ENCODE measurements around the gene FAM13A.
"Not testable (repeated sequence)": the region's sequence is repeated elsewhere in the genome, so short reads cannot be mapped to it uniquely, and the experiment has no call there.

The FAM13A gene

GRCh38 chr4:89056953-89057398 is at the start of gene FAM13A:
FAM13A (minus strand) TSS chr4:89057185; CDS start chr4:89056964, 221 bp downstream.
- peak; percentile 95 for DNase-seq

DNA sequence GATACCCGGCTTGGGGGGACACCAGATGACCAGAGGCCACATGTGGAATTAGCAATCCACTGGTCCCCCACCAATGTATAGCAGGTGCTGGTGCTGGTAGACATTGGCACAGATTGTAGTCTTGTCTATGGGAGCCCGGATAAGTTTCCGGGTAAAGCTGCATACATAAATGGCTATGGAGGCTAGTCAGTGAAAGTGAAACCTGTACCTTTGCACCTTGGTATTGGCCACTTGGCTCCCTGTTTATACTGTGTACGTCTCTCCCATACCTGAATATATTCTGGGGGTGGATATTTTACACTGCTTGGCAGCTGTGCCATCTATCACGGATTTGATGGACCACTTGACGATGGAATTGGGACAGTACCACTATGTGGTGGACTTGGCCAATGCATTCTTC is 48.7 kb upstream of the FAM13A start:
- no peak for DNase-seq

- no peak for DNase-seq
Measured at GRCh38 chr4:89101256-89102161, 44.5 kb upstream of the FAM13A start.

- DNase-seq, result no peak
Measured at GRCh38 chr4:89100853-89101252, 43.9 kb upstream of the FAM13A start.

- DNase-seq, result no peak
Measured at GRCh38 chr4:89099471-89099870, 42.5 kb upstream of the FAM13A start.

- no peak for DNase-seq
Measured at GRCh38 chr4:89099034-89099433, 42.0 kb upstream of the FAM13A start.

DNA sequence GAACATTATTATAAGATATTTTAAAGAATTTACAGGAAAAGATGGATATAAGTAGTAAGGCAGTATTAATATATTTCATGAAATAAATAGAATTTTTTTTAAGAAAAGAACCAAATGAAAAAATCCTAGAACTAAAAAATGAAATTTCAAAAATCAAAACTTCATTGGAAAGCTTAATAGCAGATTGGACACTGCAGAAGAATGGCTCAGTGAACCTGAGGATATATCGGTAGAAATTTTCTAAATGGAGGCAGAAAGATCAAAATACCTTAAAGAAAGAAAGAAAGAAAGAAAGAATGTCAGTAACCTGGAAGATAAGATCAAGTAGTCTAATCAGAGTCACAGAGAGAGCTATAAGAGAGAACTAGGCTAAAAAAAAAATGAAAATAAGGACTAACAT is 21.3 kb upstream of the FAM13A start:
- DNase-seq, result no peak

DNA sequence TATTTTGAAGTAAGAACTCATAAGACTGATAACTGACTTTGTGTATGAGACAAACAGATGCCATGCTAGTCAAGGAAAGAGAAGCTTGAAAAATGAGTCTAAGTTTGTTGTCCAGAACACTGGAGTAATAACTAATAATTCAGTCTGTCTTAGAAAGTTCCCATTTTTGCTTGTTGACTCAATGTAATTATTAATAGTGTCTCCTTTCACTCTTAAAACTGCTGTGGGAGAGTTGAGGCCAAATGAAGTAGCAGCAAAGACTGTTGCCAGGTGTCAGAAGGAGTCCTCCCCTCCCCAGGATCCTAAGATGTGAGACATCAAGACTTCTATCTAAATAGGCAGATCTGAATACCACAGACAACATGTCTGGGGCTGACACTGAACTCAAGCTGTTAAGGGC is 20.8 kb upstream of the FAM13A start:
- DNase-seq, result no peak

DNA sequence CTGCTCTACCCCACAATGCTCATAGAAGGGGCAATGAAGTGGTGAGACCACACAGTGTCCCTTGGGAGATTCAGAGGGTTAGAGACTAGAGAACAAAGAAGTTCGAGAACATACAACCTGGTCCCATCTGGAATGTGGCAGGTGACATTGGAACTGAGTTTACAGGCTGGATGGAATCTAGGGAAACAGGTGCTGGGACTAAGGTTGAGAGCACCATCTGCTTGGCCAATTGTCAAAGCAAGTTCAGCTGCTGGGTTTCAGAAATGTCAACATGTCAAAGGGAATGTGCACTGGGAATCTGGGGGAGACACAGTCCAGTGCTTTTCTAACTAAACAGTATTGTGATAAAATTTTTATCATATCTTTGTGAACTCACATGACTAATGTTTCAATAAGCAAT is 15.9 kb upstream of the FAM13A start:
- DNase-seq, result no peak

- no peak for DNase-seq
Measured at GRCh38 chr4:89071311-89071710, 14.3 kb upstream of the FAM13A start.

DNA sequence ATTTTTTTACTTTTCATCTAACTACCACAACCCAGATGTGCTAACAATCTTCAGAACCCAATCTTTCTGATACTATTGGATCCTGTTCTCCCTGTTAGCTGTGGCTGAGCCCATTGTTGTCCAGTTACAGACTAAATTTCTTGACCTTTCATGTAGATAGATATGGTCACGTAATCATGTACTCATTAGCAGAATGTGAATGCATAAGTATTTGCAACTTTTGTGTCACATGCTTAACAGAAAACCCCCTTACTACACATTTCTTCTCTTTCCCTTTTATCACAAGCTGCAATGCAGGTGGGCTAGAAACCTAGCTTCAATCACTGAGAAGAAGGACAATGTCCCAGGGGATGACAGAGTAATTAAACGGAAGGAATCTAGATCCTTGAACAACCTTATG is 13.1 kb upstream of the FAM13A start:
- no peak for DNase-seq

DNA sequence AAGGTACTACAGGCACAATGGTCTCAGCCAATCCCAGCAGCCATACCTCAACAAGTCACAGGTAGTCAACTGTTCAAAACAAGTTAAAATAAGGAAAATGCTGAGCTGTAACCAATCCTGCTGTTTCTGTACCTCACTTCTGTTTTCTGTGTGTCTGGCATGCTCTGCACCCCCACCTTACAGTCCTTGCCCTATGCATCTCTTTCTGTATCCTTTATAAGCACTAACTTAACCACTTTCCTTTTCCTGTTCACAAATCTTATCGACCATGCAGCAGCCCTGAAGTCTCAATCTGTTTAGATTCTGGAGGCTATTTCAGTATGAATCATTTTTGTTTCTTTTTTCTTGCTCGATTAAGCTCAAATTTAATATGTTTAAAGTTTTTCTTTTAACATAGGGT is 12.5 kb upstream of the FAM13A start:
- DNase-seq, result no peak

GRCh38 chr4:89067417-89067816 is 10.4 kb upstream of the FAM13A start:
- no peak for DNase-seq

DNA sequence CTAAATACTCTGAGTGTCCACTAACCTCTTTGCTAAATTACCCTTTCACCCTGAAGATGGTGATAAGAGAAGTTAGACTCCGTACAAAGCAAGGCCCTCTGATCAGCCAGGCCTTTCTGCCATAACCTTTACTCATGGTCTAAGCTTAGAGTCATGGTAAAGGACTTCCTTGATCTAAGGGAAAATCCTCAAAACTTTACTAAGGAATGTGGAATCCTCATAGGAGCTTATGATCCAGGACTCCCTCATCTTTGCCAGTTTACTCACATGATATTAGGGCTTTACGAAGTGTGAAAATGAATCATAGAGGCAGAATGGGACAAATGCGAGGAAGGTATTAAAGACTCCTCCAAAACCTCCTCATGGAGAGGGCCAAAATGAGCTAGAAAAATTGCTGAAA is 7.9 kb upstream of the FAM13A start:
- DNase-seq, result peak; percentile 41

DNA sequence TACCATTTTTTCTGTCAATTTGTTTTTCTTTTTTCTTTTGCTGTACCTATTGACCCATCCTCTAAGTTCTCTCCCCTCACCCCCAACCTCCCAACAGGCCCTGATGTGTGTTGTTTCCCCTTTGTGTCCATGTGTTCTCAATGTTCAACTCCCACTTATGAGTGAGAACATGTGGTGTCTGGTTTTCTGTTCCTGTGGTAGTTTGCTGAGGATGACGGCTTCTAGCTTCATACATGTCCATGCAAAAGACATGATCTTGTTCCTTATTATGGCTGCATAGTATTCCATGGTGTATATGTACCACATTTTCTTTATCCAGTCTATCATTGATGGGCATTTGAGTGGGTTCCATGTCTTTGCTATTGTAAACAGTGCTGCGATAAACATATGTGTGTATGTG is 859 bp upstream of the FAM13A start:
- not testable (repeated sequence) for DNase-seq

DNA sequence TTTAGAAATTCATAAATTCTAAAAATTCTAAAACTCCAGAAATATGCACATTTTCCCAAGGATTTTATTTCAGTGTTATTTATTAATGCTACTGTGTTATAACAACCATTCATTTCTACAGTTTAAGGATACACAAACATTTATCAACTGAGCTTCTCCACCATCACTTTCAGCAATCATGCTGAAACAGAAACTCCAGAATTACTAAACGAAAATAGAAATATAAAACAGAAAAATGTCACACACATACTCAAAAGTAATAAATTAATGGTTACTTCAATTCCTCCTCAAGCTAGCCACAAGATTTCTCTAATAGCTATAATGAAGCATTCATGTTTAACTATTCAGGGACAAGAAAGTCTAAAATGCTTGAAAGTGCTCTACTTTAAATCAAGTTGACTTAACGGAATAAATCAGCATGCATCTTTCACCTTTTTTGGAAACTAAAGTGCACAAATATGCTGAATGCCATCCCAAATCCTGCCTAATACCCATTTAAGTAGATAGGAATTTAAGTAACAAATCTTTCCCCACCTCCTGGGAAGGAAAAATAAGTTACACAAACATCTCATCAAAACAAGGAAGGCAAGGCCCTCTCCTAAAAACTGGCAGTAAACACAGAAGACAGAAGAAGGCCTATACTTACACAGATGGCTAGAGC is 563 bp downstream of the FAM13A start:
- no peak for DNase-seq

DNA sequence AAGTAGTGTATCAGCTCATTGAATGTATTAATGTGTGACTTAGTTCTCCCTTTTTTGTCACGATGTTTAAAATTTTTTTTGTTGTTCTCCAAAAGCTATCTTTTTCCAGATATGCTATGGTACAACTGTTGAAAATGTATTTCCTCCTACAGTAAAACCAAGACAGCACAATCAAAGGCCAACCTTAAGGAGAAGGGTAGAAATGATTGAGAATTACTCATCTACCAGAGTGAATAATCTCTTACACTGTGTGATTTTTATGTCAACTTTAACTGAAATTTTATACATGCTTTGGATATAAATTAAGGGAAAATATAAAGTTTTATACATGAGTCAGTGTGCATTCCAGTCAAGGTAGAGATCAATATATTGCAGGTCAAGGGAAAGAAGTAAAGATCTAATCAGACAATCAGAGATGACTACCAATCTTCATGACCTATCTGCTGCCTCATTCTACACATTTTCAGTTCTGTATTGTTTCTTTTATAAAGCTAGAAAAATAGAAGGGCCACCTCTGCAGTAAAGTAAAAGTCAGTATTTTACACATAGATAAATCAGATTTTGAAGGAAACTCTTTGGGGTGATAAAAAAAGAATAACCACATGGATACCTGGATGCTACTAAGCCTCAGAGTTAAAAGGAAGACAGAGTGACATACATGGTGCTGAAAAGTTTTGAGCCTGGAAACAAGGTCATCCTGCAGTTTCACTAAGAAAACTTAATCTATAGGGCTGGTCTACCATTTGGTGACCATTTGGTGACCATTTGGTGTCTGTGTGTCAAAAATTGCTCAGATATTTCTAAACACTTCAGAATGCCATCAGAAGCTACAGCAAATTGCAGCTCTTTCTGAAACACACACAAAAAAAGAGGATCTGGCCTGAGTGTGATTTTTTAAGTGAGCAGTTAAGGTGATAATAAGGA is 1.6 kb downstream of the FAM13A start:
- no peak for DNase-seq

- no peak for DNase-seq
Measured at GRCh38 chr4:89054627-89055026, 2.4 kb downstream of the FAM13A start.

DNA sequence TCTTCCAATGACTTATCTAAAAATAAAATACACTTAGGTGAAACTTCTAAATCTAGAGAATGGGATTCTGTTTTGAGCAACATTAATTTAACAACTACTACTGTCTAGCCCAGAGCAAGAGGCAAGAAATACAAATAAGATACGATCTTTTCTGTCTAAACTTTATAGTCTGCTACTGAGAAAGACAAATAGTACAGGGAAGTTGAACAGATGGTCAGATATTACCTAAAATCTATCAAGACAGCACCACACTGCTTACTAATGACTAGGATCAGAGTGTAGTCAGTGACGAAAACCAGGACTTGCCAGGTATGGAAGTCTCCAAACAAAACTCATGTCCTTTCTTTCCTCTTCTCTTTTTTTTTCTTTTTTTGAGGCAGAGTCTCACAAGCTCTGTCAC is 7.1 kb downstream of the FAM13A start:
- DNase-seq, result no peak

DNA sequence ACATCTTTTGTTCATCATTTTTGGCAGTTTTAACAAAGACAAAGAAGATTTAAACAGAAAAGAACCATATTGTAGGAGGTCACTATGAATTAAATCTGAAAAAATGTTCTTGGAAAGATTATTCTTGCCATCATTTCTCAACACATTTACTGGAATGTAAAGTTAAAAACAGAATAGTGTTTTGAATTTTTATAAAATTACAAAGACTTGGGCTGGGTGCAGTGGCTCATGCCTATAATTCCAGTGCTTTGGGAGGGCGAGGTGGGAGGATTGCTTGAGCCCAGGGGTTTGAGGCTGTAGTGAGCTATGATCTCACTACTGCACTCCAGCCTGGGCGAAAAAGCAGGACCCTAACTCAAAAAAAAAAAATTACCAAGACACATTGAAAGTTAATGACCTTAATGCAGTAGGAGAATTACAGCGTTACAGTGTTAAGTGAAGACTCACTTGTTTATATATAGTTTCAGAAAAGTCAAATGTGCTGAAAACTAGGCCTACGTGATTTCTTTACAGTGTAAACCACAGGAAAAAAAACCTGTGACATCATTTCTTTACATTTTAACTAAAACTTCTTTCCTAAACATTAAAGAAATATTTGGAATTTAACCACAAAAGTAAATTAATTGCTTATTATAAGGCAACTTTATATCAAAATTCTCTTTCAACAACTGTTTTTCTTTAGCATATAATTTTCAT is 7.9 kb downstream of the FAM13A start:
- DNase-seq, result peak; percentile 22

GRCh38 chr4:89044147-89044900 is 12.7 kb downstream of the FAM13A start:
- DNase-seq, result no peak

- no peak for DNase-seq
Measured at GRCh38 chr4:89042055-89042454, 14.9 kb downstream of the FAM13A start.

Measured in fibroblast of upper back skin (primary cell).